Spleen (tissue), 11 donors: ENCODE data around the gene PHYH. TPM values are rescaled to one million over a fixed set of nuclear protein-coding genes. Genes with fewer than 3 reads are reported as not detected.
"Not testable (repeated sequence)": the region's sequence is repeated elsewhere in the genome, so short reads cannot be mapped to it uniquely, and the experiment has no call there.

Experiments
- DNase-seq: peaks from one replicate; pipeline ENCODE4 v3.0.0-alpha.2; 2020
- H3K27ac ChIP-seq, 8 donors: fragments of 200-600 bp; sonication (generic) in 7 of 8; 1 replicate in 4 of 8; 2 replicates in 4 of 8; pipeline versions ENCODE4 v1.5.0 to v1.8.0; 2016 to 2021; ENCODE audit warnings: inconsistent platforms in 4 of 8, mild to moderate bottlenecking in 4 of 8, moderate library complexity in 1 of 8
- H3K27me3 ChIP-seq, 7 donors: fragments of 200-600 bp; sonication (generic) in 6 of 7; replicated peaks in 1 of 7; 1 replicate in 4 of 7; 2 replicates in 3 of 7; pipeline versions ENCODE4 v1.5.0 to v1.8.0; 2016 to 2021; ENCODE audit warnings: inconsistent platforms in 3 of 7, mild to moderate bottlenecking in 1 of 7
- H3K36me3 ChIP-seq, 6 donors: fragments of 200-600 bp; sonication (generic) in 5 of 6; 1 replicate in 4 of 6; 2 replicates in 2 of 6; pipeline versions ENCODE4 v1.5.0 to v1.8.0; 2016 to 2021; ENCODE audit warnings: inconsistent platforms in 2 of 6
- H3K4me1 ChIP-seq, 6 donors: fragments of 200-600 bp; sonication (generic) in 5 of 6; 1 replicate in 3 of 6; 2 replicates in 3 of 6; pipeline versions ENCODE4 v1.5.0 to v1.8.0; 2016 to 2021; ENCODE audit warnings: inconsistent platforms in 3 of 6
- H3K4me3 ChIP-seq, 8 donors: fragments of 200-600 bp; sonication (generic) in 7 of 8; 1 replicate in 4 of 8; 2 replicates in 4 of 8; pipeline versions ENCODE4 v1.5.0 to v1.8.0; 2016 to 2021; ENCODE audit warnings: inconsistent platforms in 4 of 8, mild to moderate bottlenecking in 4 of 8, moderate library complexity in 2 of 8
- H3K9me3 ChIP-seq, 8 donors: fragments of 200-600 bp; sonication (generic) in 7 of 8; 1 replicate in 4 of 8; 2 replicates in 4 of 8; pipeline versions ENCODE4 v1.5.0 to v1.8.0; 2016 to 2021; ENCODE audit warnings: inconsistent platforms in 4 of 8
- CTCF ChIP-seq, 11 experiments: fragments of 200-600 bp in 7 of 11; fragments of 450-650 bp in 4 of 11; sonication (generic) in 4 of 11; IDR thresholded peaks in 8 of 11; conservative IDR thresholded peaks in 3 of 11; 1 replicate in 7 of 11; 2 replicates in 4 of 11; pipeline versions ENCODE4 v1.4.0 to v1.8.0; 2016 to 2021; ENCODE audit warnings: antibody characterized with exemption in 11 of 11, inconsistent platforms in 4 of 11, mild to moderate bottlenecking in 1 of 11
- POLR2A ChIP-seq, 3 donors: fragments of 450-650 bp; IDR thresholded peaks; one replicate each; pipeline ENCODE4 v1.5.1; 2017; ENCODE audit warnings: antibody characterized with exemption in 3 of 3, mild to moderate bottlenecking in 1 of 3
- POLR2AphosphoS5 ChIP-seq, 3 donors: sonication (generic); formaldehyde crosslinking; IDR thresholded peaks; one replicate each; pipeline ENCODE4 v1.5.1; 2017; ENCODE audit warnings: antibody characterized with exemption in 3 of 3
- WGBS, 5 donors: extraction: QIAGEN DNeasy Blood & Tissue Kit in 3 of 5; methylation state at CpG; one replicate each; pipeline versions ENCODE4 v1.1.5 to v1.1.7; 2013 to 2018; 5-methylcytosine and 5-hydroxymethylcytosine counted together
- intact Hi-C: fragments of 100-400 bp; cut with DNase I; formaldehyde crosslinking; loops from one replicate; pipeline ENCODE4 v1.15.0; 2023; ENCODE audit warnings: low total_unique reads
- polyA plus RNA-seq, 3 donors: library from polyadenylated mRNA; stranded (reverse); fragments of 200-250 nt; gene quantifications; one replicate each; pipeline ENCODE4 v1.2.1, GENCODE V29; 2013
- total RNA-seq, 7 donors: library from RNA; depleted of rRNA in 3 of 7; stranded (reverse); fragments of >200 nt in 3 of 7; fragmentation: NEBNext Ultra II Directional in 4 of 7; extraction: Animal tissue kit (Norgen Biotek cat#: 25700) in 4 of 7; gene quantifications; one replicate each; pipeline versions ENCODE4 v1.1.0 to v1.2.1, GENCODE V29; 2016 to 2021
- donor health status: healthy with polysubstance abuse.
- donor health status: DM: no; HTN: no; CAD: no; lungs with moderate emphysema.
- donor health status: DM: no; HTN: no; CAD: no.
- donor health status: Bipolar disorder and iron deficiency.
- donor health status: healthy.
- donor health status: DM: no; HTN: no; CAD: no.
- donor health status: DM: yes; HTN: yes; CAD: no.

Gene PHYH
- total and polyA plus RNA-seq, 10 donors: 9.8 to 30.5 (median 13.6) TPM

- no peak for DNase-seq
- no peaks in the 10 kb centered on the region for H3K4me1 ChIP-seq
- no peak overlapping the region for H3K4me3 ChIP-seq
- 89 to 97% (median 94%) methylated on average over 7 of the region's 7 CpGs for WGBS, 5 donors
- no peaks in the 10 kb centered on the region for H3K36me3 ChIP-seq
- intact Hi-C loops: no loop called here
- no peaks in the 10 kb centered on the region for H3K9me3 ChIP-seq
- TF ChIP-seq CTCF (IDR thresholded peaks at IDR 0.05 in 8 of 11, conservative IDR thresholded peaks at IDR 0.05 in 3 of 11) (no peak), POLR2A (IDR thresholded peaks at IDR 0.05) (no peak), POLR2AphosphoS5 (IDR thresholded peaks at IDR 0.05) (no peak)
- no peaks in the 10 kb centered on the region for H3K27me3 ChIP-seq
- H3K27ac ChIP-seq: no peak overlapping the region
Measured at GRCh38 chr10:13239923-13240322, 59.9 kb downstream of the PHYH start.

- 79 to 92% (median 91%) methylated on average over 16 of the region's 16 CpGs for WGBS, 5 donors
- TF ChIP-seq POLR2A (IDR thresholded peaks at IDR 0.05): no peak
- no peak for TF ChIP-seq CTCF (IDR thresholded peaks at IDR 0.05 in 8 of 11, conservative IDR thresholded peaks at IDR 0.05 in 3 of 11)
- no peak for TF ChIP-seq POLR2AphosphoS5 (IDR thresholded peaks at IDR 0.05)
- no peak for DNase-seq
Measured at GRCh38 chr10:13238271-13239077, 61.4 kb downstream of the PHYH start.

GRCh38 chr10:13236638-13237037 is 63.2 kb downstream of the PHYH start:
- no peaks in the 10 kb centered on the region for H3K9me3 ChIP-seq
- TF ChIP-seq POLR2AphosphoS5 (IDR thresholded peaks at IDR 0.05): no peak
- no peak for TF ChIP-seq POLR2A (IDR thresholded peaks at IDR 0.05)
- no peak for TF ChIP-seq CTCF (IDR thresholded peaks at IDR 0.05 in 8 of 11, conservative IDR thresholded peaks at IDR 0.05 in 3 of 11)
- no peak overlapping the region for H3K27ac ChIP-seq
- no peaks in the 10 kb centered on the region for H3K4me1 ChIP-seq
- peaks cover 0 to 13% (median 0%) of the 10 kb centered on the region in 7 donors for H3K27me3 ChIP-seq
- no peak for DNase-seq
- no peaks in the 10 kb centered on the region for H3K36me3 ChIP-seq
- intact Hi-C loops: no loop called here
- 81 to 89% (median 86%) methylated on average over 8 of the region's 8 CpGs for WGBS, 5 donors
- no peak overlapping the region for H3K4me3 ChIP-seq

More at GRCh38 chr10:13238271-13239077, 61.4 kb downstream of the PHYH start:
- Histone ChIP-seq H3K27ac (no peak overlapping the region), H3K4me1 (no peaks in the 10 kb centered on the region), H3K9me3 (no peaks in the 10 kb centered on the region), H3K27me3 (peaks cover 0 to 8% (median 0%) of the 10 kb centered on the region in 7 donors), H3K4me3 (no peak overlapping the region), H3K36me3 (no peaks in the 10 kb centered on the region)
- intact Hi-C loops: no loop called here

GRCh38 chr10:13234736-13235135 is 65.1 kb downstream of the PHYH start:
- intact Hi-C loops, H3K9me3 ChIP-seq, H3K4me3 ChIP-seq, H3K4me1 ChIP-seq, H3K36me3 ChIP-seq, DNase-seq, H3K27ac ChIP-seq: not testable (repeated sequence)
- WGBS, 5 donors: 82 to 94% (median 86%) methylated on average over 13 of the region's 13 CpGs
- H3K27me3 ChIP-seq: peaks cover 0 to 13% (median 0%) of the 10 kb centered on the region in 7 donors
